HG03469 (cell line): ENCODE data around the gene PTBP3.
"Not testable (repeated sequence)": the region's sequence is repeated elsewhere in the genome, so short reads cannot be mapped to it uniquely, and the experiment has no call there.

Experiments used
- ATAC-seq: cut with Tn5 transposase; IDR thresholded peaks from one replicate; pipeline ENCODE4 v1.9.1; 2021; ENCODE audit warnings: mild to moderate bottlenecking, moderate library complexity, moderate number of reproducible peaks; ENCODE audit not compliant: unreplicated experiment

Gene PTBP3, protein sequence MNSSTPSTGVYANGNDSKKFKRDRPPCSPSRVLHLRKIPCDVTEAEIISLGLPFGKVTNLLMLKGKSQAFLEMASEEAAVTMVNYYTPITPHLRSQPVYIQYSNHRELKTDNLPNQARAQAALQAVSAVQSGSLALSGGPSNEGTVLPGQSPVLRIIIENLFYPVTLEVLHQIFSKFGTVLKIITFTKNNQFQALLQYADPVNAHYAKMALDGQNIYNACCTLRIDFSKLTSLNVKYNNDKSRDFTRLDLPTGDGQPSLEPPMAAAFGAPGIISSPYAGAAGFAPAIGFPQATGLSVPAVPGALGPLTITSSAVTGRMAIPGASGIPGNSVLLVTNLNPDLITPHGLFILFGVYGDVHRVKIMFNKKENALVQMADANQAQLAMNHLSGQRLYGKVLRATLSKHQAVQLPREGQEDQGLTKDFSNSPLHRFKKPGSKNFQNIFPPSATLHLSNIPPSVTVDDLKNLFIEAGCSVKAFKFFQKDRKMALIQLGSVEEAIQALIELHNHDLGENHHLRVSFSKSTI

DNA sequence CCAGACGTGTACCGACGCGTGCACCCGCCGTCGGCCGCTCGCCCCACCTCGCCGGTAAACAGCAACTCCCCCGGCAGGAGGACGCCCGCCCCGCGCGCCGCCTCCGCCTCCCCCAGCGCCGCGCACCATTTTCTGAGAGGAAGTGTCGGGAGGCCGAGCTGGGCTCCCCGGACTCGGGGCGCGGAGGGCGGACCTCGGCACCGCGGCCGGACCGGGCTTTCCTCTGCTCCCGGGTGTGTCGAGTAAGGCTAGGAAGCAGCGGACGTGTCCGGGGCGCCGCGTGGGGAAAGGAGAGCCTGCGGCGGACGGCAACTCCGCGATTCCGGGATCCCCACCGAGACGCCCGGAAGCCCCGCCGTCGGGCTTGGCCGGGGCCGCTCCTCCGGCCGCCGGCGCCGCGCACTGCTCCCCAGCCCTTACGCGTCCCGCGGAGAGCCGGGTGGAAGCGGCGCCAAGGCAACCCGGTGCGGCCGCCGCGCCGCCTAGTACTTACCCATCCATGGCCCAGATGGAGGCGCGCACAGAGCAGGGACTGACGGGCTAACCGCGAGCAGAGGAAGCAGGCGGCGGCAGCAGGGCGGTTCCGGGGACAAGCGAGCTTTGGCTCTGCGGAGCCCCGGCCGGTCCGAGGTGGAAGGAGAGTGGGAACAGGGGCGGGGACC lies at the start of gene PTBP3:
PTBP3 (minus strand) TSS at position 643 of the 662 bp plus-strand sequence. CDS start 35,754 bp downstream, outside the sequence.
- peak; percentile 36 for ATAC-seq

DNA sequence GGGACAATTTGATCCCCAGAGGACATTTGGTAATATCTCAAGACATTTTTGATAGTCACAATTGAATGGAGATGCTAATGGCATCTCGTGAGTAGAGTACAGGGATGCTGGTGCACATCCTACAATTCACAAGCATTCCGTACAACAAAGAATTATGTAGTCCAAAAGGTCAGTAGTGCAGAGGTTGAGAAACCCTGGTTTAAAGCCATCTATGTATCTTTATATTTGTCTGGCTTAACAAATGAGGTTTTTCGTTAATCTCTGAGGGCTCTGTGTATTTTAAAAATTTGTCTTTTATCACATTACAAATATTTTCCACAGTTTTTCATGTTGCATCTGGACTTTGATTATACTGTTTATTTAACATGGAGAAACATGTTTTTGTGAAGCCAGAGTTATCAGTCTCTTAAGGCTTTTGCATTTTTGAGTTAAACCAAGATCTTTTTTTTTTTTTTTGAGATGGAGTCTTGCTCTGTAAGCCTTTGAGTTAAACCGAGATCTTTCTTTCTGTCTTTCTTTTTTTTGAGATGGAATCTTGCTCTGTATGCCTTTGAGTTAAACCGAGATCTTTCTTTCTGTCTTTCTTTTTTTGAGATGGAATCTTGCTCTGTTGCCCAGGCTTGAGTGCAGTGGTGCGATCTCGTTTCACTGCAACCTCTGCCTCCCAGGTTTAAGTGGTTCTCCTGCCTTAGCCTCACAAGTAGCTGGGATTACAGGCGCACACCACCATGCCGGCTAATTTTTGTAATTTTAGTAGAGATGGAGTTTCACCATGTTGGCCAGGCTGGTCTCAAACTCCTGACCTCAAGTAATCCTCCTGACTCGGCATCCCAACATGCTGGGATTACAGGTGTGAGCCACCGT lies 49.3 kb upstream of the PTBP3 start:
- no peak for ATAC-seq

DNA sequence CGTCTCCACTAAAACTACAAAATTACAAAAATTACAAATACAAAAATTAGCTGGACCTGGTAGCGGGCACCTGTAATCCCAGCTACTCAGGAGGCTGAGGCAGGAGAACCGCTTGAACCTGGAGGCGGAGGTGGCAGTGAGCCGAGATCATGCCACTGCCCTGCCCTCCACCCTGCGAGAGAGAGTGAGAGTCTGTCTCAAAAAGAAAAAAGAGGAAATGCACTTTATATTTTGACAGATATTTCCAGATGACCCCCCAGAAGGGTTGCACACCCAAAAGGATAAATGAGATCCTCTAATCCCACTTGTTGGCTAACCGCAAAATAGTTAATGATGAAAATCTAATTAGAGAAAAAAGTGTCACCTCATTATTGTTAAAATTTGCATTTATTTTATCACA lies 48.6 kb upstream of the PTBP3 start:
- no peak for ATAC-seq

DNA sequence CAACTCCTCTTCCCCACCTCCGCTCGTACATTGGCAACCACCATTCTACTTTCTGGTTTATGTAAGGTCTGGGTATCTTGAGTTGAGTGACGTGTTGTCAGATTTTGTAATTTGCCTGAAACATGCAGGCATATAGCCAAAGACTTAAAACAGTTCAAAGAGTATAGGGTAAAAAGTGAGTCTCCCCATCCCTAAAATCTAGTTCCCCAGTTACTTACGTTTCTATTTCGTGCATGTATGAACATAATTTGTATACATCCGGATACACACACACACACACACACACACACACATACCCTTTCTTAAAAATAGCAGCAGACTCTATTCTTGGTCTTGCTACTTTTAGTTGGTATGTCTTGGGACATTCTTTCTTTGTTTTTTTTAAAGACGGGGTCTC lies 47.4 kb upstream of the PTBP3 start:
- ATAC-seq = no peak

DNA sequence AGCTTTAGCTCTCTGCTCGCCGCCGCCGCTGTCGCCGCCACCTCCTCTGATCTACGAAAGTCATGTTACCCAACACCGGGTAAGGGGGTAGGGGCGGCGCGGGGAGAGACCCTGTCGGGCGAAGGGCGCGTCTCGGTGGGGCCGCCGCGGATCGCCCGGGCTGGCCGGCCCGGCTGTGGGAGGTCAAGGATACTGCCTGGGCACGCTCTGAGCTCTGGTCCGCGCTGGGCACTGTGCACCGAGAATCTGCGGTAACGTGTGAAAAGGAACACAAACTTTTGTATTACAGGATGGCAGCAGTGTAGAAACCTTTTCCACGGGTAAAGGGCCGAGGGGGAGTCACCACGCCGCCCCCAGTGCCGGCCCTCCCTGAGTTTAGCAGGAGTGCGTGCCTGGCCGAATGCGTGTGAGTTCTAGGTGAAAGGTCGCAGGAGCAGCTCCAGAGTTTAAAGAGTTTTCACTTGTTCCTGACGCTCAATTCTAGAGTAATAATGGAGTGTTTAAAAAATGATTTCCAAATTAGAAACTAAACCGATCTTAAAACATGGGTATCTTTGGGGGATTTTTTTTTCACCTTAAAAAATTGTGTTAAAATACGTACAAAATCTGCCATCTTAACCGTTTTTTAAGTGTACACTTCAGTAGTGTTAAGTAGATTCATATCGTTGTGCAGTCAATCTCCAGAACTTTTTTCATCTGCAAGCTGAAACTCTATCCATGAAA lies 46.8 kb upstream of the PTBP3 start, which contains the start of gene HSDL2:
HSDL2 (plus strand) TSS at position 7 of the 723 bp plus-strand sequence; CDS start at position 63, 56 bp downstream.
- ATAC-seq = no peak

DNA sequence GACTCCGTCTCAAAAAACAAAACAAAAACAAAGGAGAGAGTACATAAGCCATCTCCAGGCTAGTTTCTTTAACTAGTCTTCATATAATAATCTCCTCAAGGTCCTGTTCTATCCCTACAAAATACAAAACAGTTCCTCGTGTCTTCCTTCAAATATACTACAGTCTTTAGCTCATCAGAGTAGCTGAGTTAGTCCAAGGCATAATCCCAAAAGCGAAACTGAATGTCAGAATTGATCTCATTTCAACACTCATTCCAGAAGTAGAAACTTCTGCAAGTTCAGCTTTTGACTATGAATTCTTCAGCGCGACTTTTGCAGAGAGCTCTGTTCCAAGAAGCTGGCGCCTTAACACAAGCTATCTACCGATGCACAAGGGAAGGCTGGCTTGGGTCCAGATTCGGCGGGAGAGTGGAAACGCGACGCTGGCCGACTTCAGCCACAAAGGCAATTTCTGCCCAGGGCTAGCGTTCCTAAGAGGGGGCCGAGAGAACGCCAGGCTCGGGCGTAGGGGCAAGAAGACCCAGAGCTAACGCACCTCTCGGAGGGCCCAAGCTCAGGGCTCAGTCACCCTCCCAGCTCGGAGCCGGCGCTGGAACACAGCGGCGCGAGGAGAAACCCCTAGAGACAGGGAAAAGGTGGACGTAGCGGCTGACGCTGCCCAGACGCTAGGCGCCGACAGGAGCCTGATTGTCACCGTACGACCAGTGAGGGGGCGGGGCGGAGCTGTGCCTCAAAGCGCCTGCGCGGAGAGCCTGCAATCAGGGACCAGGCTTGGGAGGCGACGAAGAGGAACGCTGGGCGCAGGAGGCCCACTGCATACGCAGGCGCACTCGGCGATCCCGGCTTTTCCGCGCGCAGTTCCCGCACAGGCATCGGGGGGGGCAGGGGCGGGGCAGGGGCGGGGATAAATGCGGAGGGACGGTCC lies 46.0 kb upstream of the PTBP3 start:
- peak; percentile 57 for ATAC-seq

DNA sequence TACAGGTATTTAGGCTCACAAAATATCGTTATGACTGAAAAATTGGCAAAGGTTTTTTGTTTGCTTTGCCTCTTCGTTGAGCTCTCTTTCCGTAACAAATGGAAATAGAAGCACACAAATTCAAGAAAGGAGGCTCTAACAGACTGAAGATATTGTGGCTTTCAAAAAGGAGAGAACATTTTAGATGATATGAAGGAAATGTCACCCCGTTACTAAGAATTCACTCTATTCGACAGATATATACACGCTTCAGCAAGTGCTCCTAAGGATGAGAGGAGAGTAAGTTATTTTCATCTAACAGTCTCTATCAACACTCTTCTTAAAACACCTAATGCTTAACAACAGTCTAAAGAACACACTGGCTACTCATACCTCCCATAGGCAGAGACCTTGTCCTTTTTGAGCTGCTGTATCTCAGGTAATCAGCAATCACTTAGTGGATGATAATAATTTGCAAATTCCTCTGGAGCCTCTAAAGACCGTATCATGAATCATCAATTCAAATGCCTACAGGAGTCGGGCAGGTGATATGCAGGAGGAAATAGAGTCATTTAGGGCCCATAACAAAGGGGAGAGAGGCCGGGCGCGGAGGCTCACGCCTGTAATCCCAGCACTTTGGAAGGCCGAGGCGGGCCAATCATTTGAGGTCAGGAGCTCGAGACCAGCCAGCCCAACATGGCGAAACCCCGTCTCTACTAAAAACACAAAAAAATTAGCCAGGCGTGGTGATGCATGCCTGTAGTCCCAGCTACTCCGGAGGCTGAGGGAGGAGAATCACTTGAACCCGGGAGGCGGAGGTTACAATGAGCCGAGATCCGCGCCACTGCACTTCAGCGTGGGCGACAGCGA lies 45.1 kb upstream of the PTBP3 start:
- ATAC-seq = peak; percentile 1

DNA sequence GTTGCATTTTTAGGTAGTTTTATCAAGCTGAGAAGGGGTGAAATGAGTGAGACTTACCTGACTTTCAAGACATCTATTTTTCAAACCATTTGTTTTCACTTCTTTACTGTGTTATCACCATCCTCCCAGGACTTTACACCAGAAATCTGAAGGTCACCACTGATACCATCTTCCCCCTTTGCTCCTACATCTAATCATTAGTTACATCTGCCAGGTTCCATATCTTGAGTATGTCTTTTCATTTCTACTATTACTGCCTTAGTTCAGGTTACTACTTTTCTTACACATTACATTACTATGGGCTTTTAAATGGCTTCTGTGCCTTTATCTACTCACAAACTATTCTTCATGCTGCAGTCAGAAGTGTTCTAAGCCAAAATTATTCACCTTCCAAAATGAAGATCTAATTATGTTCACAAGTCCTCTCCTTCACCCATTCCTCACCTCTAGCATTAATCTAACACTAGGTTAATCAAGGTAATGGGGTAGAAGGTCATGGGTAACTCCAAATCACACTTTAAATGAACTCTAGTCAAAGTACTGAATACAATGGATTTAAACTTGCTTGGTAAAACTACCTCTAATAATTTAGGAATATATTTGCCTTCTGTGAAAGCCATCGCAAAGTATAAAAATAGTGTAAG lies 44.4 kb upstream of the PTBP3 start:
- no peak for ATAC-seq

DNA sequence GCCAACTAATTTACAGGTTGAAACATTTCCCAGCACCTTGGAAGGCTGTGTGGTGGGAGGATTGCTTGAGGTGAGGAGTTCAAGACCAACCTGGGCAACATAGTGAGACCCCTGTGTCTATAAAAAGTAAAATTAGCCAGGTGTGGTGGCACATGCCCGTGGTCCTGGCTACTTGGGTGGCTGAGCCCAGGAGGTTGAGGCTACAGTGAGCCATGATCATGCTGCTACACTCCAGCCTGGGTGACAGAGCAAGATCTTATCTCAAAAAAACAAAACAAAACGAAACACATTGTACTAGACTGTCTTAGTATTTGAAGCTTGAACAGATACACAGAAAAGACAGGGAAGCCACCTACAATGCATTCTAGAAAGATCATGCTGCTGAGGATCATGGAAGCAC lies 43.7 kb upstream of the PTBP3 start:
- no peak for ATAC-seq

DNA sequence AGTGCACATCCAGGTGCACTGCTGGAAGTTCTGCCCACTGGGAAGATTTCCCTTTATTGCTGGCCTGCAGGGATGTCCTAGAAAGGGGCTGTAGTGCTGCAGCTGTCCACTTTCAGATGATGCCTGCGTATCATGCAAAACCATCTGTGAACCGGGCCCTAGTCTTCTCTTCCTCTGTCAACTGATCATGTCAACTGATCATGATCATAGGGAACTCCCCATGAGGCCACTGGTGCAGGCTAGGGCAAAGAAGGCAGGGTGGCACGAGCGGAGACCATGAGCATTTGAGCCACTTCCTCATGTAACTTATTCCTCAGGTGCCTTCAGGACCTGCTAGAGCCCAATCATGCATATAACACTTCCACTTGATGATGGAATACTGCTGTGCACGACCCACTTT lies 41.9 kb upstream of the PTBP3 start:
- no peak for ATAC-seq

DNA sequence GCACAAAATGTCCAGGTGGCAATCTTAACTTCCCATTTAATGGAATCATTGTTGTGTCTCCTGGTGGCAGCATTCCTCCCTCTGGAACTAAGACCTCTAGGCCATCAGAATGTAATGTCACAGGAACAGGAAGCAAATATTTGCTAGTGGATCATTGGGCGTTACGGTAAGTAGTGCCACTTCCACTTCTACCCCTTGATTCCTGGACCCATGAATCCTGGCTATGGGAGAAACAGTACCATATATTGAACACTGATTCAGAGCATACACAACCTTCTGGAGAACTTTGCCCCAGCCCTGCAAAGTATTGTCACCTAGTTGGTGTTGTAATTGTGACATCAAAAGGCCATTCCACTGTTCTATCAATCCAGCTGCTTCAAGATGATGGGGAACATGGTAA lies 40.8 kb upstream of the PTBP3 start:
- not testable (repeated sequence) for ATAC-seq

DNA sequence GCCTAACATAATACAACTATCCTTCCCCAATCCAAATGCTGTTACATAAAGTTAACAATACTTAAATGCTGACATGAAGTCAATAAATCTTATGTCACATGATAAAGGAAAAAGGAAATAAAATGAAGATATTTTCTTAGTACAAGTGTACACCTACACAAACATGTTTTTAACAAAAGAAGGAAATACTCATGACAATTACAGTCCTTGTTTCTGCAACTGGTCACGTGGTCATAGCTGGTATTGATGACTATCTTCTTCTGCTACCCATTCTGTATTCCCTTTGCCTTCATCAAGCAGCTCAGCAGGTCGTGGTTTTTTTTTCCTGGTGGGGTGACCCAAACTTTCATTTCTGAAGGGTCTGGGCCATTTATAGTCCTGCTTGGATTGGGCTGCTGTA lies 40.2 kb upstream of the PTBP3 start:
- not testable (repeated sequence) for ATAC-seq

DNA sequence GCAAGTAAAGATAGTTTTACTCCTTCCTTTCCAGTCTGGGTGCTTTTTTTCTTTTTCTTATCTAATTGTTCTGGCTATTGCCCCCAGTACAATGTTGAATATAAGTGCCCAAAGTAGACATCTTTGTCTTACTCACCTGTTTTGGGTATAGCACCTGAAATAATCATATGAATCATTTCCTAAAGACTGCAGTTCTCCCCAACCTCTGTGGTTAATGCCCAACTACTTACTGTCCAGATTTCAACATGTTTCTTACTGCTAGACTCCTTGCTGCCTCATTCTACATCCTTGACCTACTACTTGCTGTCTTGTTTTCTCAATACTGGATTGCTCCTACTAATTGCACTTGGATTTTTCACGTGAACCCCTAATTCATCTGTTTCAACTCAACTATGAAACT lies 37.6 kb upstream of the PTBP3 start:
- no peak for ATAC-seq

DNA sequence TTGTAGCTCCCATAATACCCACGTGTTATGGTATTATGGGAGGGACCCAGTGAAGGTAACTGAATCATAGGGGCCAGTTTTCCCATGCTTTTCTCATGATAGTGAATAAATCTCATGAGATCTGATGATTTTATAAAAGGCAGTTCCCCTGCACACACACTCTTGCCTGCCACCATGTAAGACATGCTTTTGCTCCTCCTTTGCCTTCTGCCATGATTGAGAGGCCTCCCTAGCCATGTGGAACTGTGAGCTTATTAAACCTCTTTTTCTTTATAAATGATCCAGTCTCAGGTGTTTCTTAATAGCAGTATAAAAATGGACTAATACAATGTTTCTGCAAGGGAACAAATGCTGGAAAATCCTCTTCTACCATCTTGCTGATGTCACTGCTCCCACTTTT lies 36.4 kb upstream of the PTBP3 start:
- no peak for ATAC-seq

DNA sequence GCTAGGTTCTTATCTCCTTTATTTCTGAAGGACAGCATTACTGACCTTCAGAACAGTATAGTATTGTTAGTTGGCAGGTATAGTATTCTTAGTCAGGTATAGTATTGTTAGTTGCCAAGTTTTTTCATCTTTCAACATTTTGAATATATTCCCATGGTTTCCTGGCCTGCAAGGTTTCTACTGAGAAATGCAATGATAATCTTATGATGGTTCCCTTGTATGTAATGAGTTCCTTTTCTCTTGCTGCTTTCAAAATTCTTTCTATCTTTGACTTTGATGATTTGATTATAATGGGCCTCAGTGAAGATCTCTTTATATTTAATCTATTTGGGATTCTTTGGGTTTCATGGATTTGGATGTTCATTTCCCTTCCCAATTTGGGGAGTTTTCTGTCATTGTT lies 34.0 kb upstream of the PTBP3 start:
- no peak for ATAC-seq

DNA sequence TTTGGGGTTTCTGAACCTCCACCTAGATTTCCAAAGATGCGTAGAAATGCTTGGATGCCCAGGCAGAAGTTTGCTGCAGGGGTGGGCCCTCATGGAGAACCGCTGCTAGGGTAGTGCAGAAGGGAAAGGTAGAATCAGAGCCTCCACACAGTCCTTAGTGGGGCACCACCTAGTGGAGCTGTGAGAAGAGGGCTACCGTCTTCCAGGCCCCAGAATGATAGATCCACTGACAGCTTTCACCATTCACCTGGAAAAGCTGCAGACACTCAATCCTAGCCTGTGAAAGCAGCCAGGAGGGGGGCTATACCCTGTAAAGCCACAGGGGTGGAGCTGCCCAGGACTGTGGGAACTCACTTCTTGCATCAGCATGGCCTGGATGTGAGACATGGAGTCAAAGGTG lies 33.2 kb upstream of the PTBP3 start:
- no peak for ATAC-seq

DNA sequence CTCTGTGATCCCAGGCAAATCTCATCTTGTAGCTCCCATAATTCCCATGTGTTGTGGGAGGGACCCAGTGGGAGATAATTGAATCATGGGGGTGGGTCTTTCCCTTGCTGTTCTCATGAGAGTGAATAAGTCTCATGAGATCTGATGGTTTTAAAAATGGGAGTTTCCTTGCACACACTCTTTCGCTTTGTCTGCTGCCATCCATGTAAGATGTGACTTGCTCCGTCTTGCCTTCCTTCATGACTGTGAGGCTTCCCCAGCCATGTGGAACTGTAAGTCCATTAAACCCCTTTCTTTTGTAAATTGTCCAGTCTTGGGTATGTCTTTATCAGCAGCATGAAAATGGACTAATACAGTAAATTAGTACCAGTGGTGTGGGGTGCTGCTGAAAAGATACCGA lies 31.8 kb upstream of the PTBP3 start:
- ATAC-seq = not testable (repeated sequence)

DNA sequence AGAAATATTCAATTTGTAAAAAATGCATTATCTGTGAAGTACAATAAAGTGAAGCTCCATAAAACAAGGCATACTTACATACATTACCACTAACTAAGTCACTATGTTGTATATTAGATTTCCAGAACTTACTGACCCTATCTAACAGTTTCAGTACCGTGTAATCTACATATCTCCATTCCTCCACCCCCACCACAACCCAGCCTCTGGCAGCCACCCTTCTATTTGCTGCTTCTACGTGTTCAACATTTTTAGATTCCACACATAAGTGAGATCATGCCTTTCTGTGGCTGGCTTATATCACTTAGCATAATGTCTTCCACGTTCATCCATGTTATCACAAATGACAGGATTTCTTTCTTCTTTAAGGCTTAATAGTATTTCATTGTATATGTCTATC lies 31.3 kb upstream of the PTBP3 start:
- ATAC-seq = no peak
